ENCODE measurements around the gene WSCD2. TPM values are rescaled to one million over a fixed set of nuclear protein-coding genes. Genes with fewer than 3 reads are reported as not detected.

WSCD2 gene
- total RNA-seq, 4 donors from 2014 or later: 6.7 TPM; not detected in 3

DNA sequence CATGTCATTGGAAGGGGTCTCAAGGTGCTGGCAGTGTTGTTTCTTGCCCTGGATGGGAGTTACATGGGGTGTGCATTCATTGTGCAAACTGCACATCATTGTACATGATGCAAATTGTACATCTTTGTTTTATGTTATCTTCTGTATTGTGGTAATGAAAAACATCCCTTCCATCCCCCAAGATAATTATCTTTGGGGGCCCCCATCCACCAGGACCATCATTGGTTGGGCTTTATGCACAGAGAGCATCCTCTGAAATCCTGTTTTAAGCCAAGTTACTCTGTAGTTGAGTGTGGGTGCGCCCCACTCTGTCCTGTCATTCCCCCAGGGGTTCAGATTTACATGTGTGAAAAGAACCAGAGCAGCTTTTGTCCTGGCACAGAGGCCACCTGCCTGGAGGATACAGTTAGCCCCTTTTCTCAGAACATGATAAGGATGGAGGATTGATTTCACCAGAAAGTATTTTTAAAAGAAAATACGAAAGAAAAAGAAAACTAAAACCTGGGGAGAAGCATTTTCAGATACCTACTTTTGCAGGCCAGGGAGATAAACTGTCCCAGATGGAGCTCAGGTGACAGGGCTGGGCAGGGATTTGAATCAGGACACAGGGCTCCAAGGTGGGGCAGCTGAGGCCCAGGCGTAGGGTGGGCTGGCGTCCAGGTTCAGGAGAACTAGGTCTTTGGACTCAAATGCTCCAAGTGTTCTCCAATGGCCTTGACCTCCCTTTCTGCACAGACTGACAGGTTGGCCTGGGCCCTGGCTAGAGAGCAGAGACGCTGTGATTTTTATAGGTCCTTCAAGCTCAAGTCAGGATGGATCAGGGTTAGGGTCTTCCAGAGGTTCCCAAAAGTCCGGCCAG is 17.2 kb downstream of the WSCD2 start:
- H3K36me3 ChIP-seq: no peaks in the 10 kb centered on the region
- no peak overlapping the region for H3K27ac ChIP-seq
- no peak for TF ChIP-seq POLR2A (IDR thresholded peaks at IDR 0.05)
- TF ChIP-seq, protein P1, sequence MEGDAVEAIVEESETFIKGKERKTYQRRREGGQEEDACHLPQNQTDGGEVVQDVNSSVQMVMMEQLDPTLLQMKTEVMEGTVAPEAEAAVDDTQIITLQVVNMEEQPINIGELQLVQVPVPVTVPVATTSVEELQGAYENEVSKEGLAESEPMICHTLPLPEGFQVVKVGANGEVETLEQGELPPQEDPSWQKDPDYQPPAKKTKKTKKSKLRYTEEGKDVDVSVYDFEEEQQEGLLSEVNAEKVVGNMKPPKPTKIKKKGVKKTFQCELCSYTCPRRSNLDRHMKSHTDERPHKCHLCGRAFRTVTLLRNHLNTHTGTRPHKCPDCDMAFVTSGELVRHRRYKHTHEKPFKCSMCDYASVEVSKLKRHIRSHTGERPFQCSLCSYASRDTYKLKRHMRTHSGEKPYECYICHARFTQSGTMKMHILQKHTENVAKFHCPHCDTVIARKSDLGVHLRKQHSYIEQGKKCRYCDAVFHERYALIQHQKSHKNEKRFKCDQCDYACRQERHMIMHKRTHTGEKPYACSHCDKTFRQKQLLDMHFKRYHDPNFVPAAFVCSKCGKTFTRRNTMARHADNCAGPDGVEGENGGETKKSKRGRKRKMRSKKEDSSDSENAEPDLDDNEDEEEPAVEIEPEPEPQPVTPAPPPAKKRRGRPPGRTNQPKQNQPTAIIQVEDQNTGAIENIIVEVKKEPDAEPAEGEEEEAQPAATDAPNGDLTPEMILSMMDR (IDR thresholded peaks at IDR 0.05): no peak
- no peaks in the 10 kb centered on the region for H3K9me3 ChIP-seq
- DNase-seq: no peak
- H3K4me3 ChIP-seq: no peak overlapping the region
- no peaks in the 10 kb centered on the region for H3K27me3 ChIP-seq
- H3K4me1 ChIP-seq: no peaks in the 10 kb centered on the region

DNA sequence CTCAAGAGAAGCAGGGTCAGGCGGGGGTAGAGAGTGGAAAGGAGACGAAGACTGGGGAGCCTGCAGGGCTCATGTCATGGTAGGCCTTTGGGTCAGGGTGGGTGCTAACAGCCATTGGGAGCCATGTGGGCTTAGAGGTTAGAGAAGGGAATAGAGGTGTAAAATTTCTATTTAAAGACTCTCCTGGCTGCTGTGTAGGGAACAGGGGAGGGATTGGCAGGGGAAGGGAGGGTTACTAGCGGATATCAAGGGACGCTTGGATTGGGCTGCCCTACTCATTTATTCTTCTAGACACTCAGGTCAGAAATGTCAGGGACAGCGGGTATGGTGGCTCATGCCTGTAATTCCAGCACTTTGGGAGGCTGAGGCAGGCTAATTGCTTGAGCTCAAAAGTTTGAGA is 18.2 kb downstream of the WSCD2 start:
- Histone ChIP-seq H3K4me1 (no peaks in the 10 kb centered on the region), H3K4me3 (no peak overlapping the region), H3K36me3 (no peaks in the 10 kb centered on the region), H3K9me3 (no peaks in the 10 kb centered on the region), H3K27ac (no peak overlapping the region), H3K27me3 (no peaks in the 10 kb centered on the region)
- TF ChIP-seq, protein P1 (IDR thresholded peaks at IDR 0.05): no peak
- no peak for TF ChIP-seq POLR2A (IDR thresholded peaks at IDR 0.05)
- DNase-seq: no peak

DNA sequence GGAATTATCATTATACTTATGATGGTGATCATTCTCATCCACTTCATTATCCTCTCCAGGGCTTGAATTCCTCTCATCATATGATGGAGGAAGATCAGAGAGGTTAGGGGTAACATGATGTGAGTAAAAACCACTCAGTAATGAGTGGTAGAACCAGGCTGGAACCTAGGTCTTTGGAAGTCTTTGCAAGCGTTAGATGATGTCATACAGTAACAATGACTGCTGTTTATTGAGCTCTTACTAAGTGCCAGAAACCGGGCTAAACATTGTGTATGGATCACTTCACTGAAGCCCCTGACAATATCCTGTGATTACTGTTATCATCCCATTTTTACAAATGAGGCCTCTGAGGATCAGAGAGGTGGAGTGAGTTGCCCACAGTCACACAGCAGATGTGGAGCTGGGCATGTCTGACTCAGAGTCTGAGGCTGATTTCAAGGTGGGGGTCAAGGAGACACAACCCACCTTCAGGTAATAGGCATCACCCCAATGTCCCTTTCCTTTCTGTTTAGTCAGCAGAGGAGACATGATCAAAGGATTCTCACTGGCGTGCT is 19.5 kb downstream of the WSCD2 start:
- no peak for DNase-seq
- Histone ChIP-seq H3K9me3 (no peaks in the 10 kb centered on the region), H3K4me3 (no peak overlapping the region), H3K36me3 (no peaks in the 10 kb centered on the region), H3K4me1 (no peaks in the 10 kb centered on the region), H3K27ac (no peak overlapping the region), H3K27me3 (no peaks in the 10 kb centered on the region)
- TF ChIP-seq POLR2A (IDR thresholded peaks at IDR 0.05): no peak
- TF ChIP-seq, protein P1 (IDR thresholded peaks at IDR 0.05): no peak

DNA sequence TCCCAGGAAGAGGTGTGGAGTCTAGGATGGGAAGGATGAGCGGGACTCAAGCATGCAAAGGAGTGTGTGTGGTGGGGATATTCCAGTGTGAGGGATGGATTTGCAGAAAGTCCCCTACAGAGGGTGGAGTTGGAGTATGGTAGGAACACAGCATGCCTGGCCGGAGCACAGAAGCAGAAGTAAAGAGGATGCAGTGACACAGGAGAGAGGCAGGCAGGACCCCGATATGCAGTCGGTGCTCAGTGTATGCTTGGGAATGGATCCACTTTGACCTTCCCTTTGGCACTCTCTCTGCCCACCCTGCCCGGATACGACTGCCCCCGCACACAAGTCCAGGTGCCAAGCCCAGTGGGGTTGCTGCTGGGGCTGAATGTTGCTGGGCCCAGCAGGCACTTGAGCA is 21.3 kb downstream of the WSCD2 start:
- Histone ChIP-seq H3K36me3 (no peaks in the 10 kb centered on the region), H3K4me3 (no peak overlapping the region), H3K9me3 (no peaks in the 10 kb centered on the region), H3K27me3 (no peaks in the 10 kb centered on the region), H3K4me1 (no peaks in the 10 kb centered on the region), H3K27ac (no peak overlapping the region)
- no peak for TF ChIP-seq POLR2A (IDR thresholded peaks at IDR 0.05)
- TF ChIP-seq, protein P1 (IDR thresholded peaks at IDR 0.05): no peak
- no peak for DNase-seq

DNA sequence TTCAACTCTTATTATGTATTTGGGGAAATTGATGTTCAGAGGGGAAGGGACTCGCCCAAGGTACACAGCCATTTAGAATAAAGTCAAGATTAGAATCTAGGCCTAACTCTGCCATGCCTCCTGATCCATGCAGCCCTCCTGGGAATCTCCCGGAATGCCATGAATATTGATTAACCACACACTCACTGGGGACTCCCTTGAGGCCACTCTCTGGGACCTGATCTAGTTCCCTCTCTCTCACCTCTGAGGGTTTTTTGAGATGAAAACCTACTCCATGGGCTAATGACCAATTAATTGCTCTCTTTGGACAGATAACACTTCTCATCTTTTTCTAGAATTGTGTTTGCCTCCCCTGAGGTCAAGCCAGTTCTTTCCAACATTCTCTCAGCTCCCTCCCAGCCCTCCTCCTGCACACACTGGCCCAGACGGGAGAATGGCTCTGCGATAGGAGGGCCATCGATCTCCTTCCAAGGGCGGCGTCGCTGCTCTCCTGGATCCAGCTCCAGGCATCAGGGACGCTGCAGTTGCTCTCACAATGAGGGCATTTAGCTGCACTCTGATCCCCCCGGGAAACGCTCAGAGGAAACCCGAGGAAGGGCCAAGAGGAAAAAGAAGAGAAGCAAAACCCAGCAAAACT is 22.6 kb downstream of the WSCD2 start:
- H3K27ac ChIP-seq: no peak overlapping the region
- no peaks in the 10 kb centered on the region for H3K27me3 ChIP-seq
- no peaks in the 10 kb centered on the region for H3K4me1 ChIP-seq
- TF ChIP-seq, protein P1 (IDR thresholded peaks at IDR 0.05): no peak
- no peak for TF ChIP-seq POLR2A (IDR thresholded peaks at IDR 0.05)
- no peak for DNase-seq
- H3K9me3 ChIP-seq: no peaks in the 10 kb centered on the region
- no peaks in the 10 kb centered on the region for H3K36me3 ChIP-seq
- H3K4me3 ChIP-seq: no peak overlapping the region

All from Peyer's patch (tissue), 4 donors.